BLaER1 (cell line): ENCODE measurements around the gene PDZD4.
A peak's percentile ranks its signal among the peaks of the same experiment; 100 is the strongest.

Experiments used
- H3K27ac ChIP-seq: shearing (Covaris generic); formaldehyde crosslinking; 2 replicates; pipeline ENCODE4 v1.8.1; 2022
- H3K27me3 ChIP-seq: shearing (Covaris generic); formaldehyde crosslinking; 2 replicates; pipeline ENCODE4 v1.8.1; 2022
- H3K36me3 ChIP-seq: shearing (Covaris generic); formaldehyde crosslinking; 2 replicates; pipeline ENCODE4 v1.8.1; 2022
- H3K4me1 ChIP-seq: shearing (Covaris generic); formaldehyde crosslinking; 2 replicates; pipeline ENCODE4 v1.8.1; 2022
- H3K4me2 ChIP-seq: shearing (Covaris generic); formaldehyde crosslinking; 2 replicates; pipeline ENCODE4 v1.8.1; 2022
- H3K4me3 ChIP-seq: shearing (Covaris generic); formaldehyde crosslinking; 2 replicates; pipeline ENCODE4 v1.8.1; 2022
- H3K9ac ChIP-seq: shearing (Covaris generic); formaldehyde crosslinking; 2 replicates; pipeline ENCODE4 v1.8.1; 2022
- H3K9me3 ChIP-seq: shearing (Covaris generic); formaldehyde crosslinking; 2 replicates; pipeline ENCODE4 v1.8.1; 2022
- H4K20me1 ChIP-seq: shearing (Covaris generic); formaldehyde crosslinking; 2 replicates; pipeline ENCODE4 v1.8.1; 2022
- Cebpa-rat ChIP-seq: shearing (Covaris generic); IDR thresholded peaks from 2 replicates; pipeline ENCODE4 v1.8.1; 2022

The PDZD4 gene

GRCh38 chrX:153770601-153771414 lies 59.5 kb downstream of the PDZD4 start:
- Histone ChIP-seq H4K20me1 (peaks cover 8% of the 10 kb centered on the region; the same call in 1 of the 2 replicates), H3K4me2 (no peak overlapping the region), H3K4me1 (peaks cover 46% of the 10 kb centered on the region), H3K36me3 (no peaks in the 10 kb centered on the region), H3K9ac (no peak overlapping the region), H3K9me3 (peaks cover 32% of the 10 kb centered on the region; the same call in 1 of the 2 replicates), H3K27ac (no peak overlapping the region), H3K4me3 (no peak overlapping the region), H3K27me3 (no peaks in the 10 kb centered on the region; the same call in 1 of the 2 replicates)
- TF ChIP-seq Cebpa-rat, result no peak

- Histone ChIP-seq H3K27ac (no peak overlapping the region), H3K36me3 (no peaks in the 10 kb centered on the region), H3K4me2 (no peak overlapping the region), H3K4me3 (no peak overlapping the region), H3K27me3 (no peaks in the 10 kb centered on the region; the same call in 1 of the 2 replicates), H4K20me1 (peaks cover 15% of the 10 kb centered on the region; the same call in 1 of the 2 replicates), H3K4me1 (peaks cover 54% of the 10 kb centered on the region), H3K9ac (no peak overlapping the region), H3K9me3 (peaks cover 25% of the 10 kb centered on the region; the same call in 1 of the 2 replicates)
- no peak for TF ChIP-seq Cebpa-rat
These were observed 60.3 kb downstream of the PDZD4 start for GRCh38 chrX:153769865-153770600.

GRCh38 chrX:153769158-153769864 lies 61.0 kb downstream of the PDZD4 start:
- no peak overlapping the region for H3K4me3 ChIP-seq
- H3K9me3 ChIP-seq, result peaks cover 17% of the 10 kb centered on the region; the same call in 1 of the 2 replicates
- no peak for TF ChIP-seq Cebpa-rat
- H3K4me1 ChIP-seq, result peaks cover 61% of the 10 kb centered on the region
- H3K36me3 ChIP-seq, result no peaks in the 10 kb centered on the region
- no peaks in the 10 kb centered on the region; the same call in 1 of the 2 replicates for H3K27me3 ChIP-seq
- H3K9ac ChIP-seq, result no peak overlapping the region
- H3K27ac ChIP-seq, result peak overlapping the region; percentile 58; the same call in 1 of the 2 replicates
- H3K4me2 ChIP-seq, result peak overlapping the region; percentile 72; the same call in 1 of the 2 replicates
- H4K20me1 ChIP-seq, result peaks cover 22% of the 10 kb centered on the region

GRCh38 chrX:153768311-153769157 lies 61.8 kb downstream of the PDZD4 start:
- Histone ChIP-seq H3K4me3 (no peak overlapping the region), H3K9me3 (peaks cover 11% of the 10 kb centered on the region; the same call in 1 of the 2 replicates), H3K27me3 (no peaks in the 10 kb centered on the region; the same call in 1 of the 2 replicates), H3K4me1 (peaks cover 69% of the 10 kb centered on the region), H4K20me1 (peaks cover 30% of the 10 kb centered on the region), H3K27ac (peak overlapping the region; percentile 58), H3K4me2 (peak overlapping the region; percentile 72), H3K9ac (peak overlapping the region; percentile 29; the same call in 1 of the 2 replicates), H3K36me3 (no peaks in the 10 kb centered on the region)
- TF ChIP-seq Cebpa-rat, result no peak

- Histone ChIP-seq H3K36me3 (no peaks in the 10 kb centered on the region), H4K20me1 (peaks cover 39% of the 10 kb centered on the region), H3K4me3 (no peak overlapping the region), H3K27me3 (peaks cover 5% of the 10 kb centered on the region; the same call in 1 of the 2 replicates), H3K9me3 (peaks cover 3% of the 10 kb centered on the region; the same call in 1 of the 2 replicates), H3K4me1 (peaks cover 71% of the 10 kb centered on the region), H3K4me2 (peak overlapping the region; percentile 72), H3K27ac (peak overlapping the region; percentile 58), H3K9ac (peak overlapping the region; percentile 29; the same call in 1 of the 2 replicates)
- TF ChIP-seq Cebpa-rat, result no peak
These were observed 62.7 kb downstream of the PDZD4 start for GRCh38 chrX:153767674-153768055.

- Histone ChIP-seq H3K27ac (peak overlapping the region; percentile 58), H3K9me3 (no peaks in the 10 kb centered on the region), H3K4me2 (peak overlapping the region; percentile 72)
These were observed 63.3 kb downstream of the PDZD4 start for GRCh38 chrX:153766871-153767673.

GRCh38 chrX:153766098-153766817 lies 64.1 kb downstream of the PDZD4 start:
- peak overlapping the region; percentile 69 for H3K9ac ChIP-seq
- H3K27me3 ChIP-seq, result peaks cover 18% of the 10 kb centered on the region; the same call in 1 of the 2 replicates
- H3K4me1 ChIP-seq, result peaks cover 63% of the 10 kb centered on the region
- H3K4me3 ChIP-seq, result peak overlapping the region; percentile 42
- TF ChIP-seq Cebpa-rat, result no peak
- no peaks in the 10 kb centered on the region for H3K9me3 ChIP-seq
- no peaks in the 10 kb centered on the region for H3K36me3 ChIP-seq
- peaks cover 43% of the 10 kb centered on the region for H4K20me1 ChIP-seq
- H3K4me2 ChIP-seq, result peak overlapping the region; percentile 72
- H3K27ac ChIP-seq, result peak overlapping the region; percentile 74

More at GRCh38 chrX:153766871-153767673, 63.3 kb downstream of the PDZD4 start:
- Histone ChIP-seq H3K4me3 (no peak overlapping the region), H3K4me1 (peaks cover 65% of the 10 kb centered on the region), H4K20me1 (peaks cover 43% of the 10 kb centered on the region), H3K27me3 (peaks cover 10% of the 10 kb centered on the region; the same call in 1 of the 2 replicates), H3K36me3 (no peaks in the 10 kb centered on the region), H3K9ac (peak overlapping the region; percentile 29; the same call in 1 of the 2 replicates)
- TF ChIP-seq Cebpa-rat, result no peak
